Measurements from ENCODE around the gene TBC1D20.

The TBC1D20 gene

GRCh38 chr20:427849-428657 is 34.3 kb downstream of the TBC1D20 start:
- no peak for DNase-seq (ENCODE audit: low spot score)

DNA sequence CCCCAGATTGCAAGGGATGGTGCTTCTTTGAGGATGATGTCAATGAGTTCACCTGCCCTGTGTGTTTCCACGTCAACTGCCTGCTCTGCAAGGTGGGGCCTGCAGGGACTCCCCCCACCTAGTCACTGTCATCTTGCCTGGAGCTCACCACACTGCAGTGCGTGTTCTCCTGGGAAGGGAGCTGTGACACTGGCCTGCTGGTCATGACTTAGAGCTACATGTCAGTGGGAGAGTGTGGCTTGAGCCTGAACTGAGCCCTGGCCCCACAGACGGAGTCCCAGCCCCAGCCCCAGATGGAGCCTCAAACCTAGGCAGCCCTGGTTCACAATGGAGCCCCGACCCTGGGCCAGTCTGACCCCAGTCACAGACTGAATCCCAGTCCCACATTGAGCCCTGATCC is 34.9 kb downstream of the TBC1D20 start:
- peaks cover 19% of the 10 kb centered on the region for H3K4me1 Mint-ChIP-seq (ENCODE audit: low read depth)
- no peak for DNase-seq (ENCODE audit: low spot score)
- H3K9me3 Mint-ChIP-seq = no peaks in the 10 kb centered on the region
- H3K4me3 Mint-ChIP-seq = no peak overlapping the region
- H3K27me3 Mint-ChIP-seq (ENCODE audit: low read depth) = no peaks in the 10 kb centered on the region
- peaks cover 57% of the 10 kb centered on the region for H3K36me3 Mint-ChIP-seq (ENCODE audit: low read depth)
- H3K27ac Mint-ChIP-seq = no peak overlapping the region

More at GRCh38 chr20:427849-428657, 34.3 kb downstream of the TBC1D20 start:
- Mint-ChIP-seq H3K27me3 (ENCODE audit: low read depth) (no peaks in the 10 kb centered on the region), H3K9me3 (no peaks in the 10 kb centered on the region), H3K27ac (peak overlapping the region; percentile 11), H3K4me3 (no peak overlapping the region), H3K4me1 (ENCODE audit: low read depth) (peaks cover 21% of the 10 kb centered on the region), H3K36me3 (ENCODE audit: low read depth) (peaks cover 52% of the 10 kb centered on the region)

- Mint-ChIP-seq H3K27ac (no peak overlapping the region), H3K36me3 (ENCODE audit: low read depth) (peaks cover 62% of the 10 kb centered on the region), H3K9me3 (no peaks in the 10 kb centered on the region), H3K27me3 (ENCODE audit: low read depth) (no peaks in the 10 kb centered on the region), H3K4me3 (no peak overlapping the region), H3K4me1 (ENCODE audit: low read depth) (peaks cover 19% of the 10 kb centered on the region)
- DNase-seq (ENCODE audit: low spot score) = no peak
Measured at GRCh38 chr20:426566-426965, 35.8 kb downstream of the TBC1D20 start.

DNA sequence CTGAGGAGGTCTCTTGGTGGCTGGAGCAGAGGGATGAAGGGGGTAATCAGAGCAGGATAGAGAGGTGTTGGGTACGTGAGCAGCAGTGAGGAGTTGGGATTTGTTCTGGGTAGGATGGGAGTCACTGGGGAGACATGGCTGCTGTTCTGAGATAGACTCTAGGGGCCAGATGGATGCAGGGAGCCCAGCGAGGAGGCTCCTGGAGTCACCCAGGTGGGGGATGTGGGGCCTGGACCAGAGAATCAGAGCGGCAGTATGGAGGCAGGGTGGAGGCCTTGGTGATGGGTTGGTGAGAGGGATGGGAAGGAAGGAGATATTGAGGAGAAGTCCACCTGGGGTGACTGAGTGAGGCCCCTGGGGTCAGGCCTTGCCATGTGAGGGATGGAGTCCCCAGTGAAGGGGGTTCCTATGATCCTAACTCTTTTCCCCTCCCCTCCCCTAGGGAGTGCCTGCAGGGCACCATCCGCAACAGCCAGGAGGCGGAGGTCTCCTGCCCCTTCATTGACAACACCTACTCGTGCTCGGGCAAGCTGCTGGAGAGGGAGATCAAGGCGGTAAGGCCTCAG is 40.6 kb downstream of the TBC1D20 start:
- H3K27ac Mint-ChIP-seq = peak overlapping the region; percentile 3
- no peaks in the 10 kb centered on the region for H3K27me3 Mint-ChIP-seq (ENCODE audit: low read depth)
- no peak overlapping the region for H3K4me3 Mint-ChIP-seq
- no peaks in the 10 kb centered on the region for H3K9me3 Mint-ChIP-seq
- H3K4me1 Mint-ChIP-seq (ENCODE audit: low read depth) = peaks cover 18% of the 10 kb centered on the region
- no peak for DNase-seq (ENCODE audit: low spot score)
- peaks cover 49% of the 10 kb centered on the region for H3K36me3 Mint-ChIP-seq (ENCODE audit: low read depth)

DNA sequence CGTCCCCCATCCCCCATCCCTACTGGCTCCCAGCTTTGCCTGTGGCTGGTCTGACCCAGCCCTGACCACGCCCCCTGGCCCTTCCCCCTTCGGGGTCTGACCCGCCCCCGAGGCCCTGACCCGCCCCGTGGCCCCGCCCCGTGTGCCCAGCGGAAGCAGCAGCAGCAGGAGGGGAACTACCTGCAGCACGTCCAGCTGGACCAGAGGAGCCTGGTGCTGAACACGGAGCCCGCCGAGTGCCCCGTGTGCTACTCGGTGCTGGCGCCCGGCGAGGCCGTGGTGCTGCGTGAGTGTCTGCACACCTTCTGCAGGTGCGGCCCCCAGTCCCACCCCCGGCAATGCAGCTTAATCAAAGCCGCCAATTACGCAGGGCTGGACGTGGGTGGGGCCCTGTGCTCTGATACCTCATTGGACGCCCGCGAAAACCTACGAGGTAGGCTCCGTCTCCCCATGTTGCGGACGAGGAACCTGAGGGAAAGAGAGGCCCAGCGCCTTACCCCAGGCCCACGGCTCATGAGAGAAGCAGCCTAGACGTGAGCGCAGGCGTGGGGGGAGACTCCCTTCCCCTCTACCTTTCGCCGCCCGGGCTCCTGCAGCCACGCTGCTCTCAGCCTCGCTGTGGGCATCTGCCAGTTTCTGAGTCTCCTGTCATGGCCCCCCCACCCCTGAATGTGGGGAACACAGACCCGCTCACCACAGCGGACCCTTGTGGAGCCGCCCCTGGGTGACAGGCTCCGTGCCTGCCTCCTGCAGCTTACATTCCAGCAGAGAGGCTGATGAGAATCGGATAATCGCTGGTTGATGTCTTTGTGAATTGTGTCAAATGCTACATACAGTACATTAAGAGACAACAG is 41.4 kb downstream of the TBC1D20 start:
- H3K4me1 Mint-ChIP-seq (ENCODE audit: low read depth) = peaks cover 15% of the 10 kb centered on the region
- H3K9me3 Mint-ChIP-seq = no peaks in the 10 kb centered on the region
- H3K36me3 Mint-ChIP-seq (ENCODE audit: low read depth) = peaks cover 47% of the 10 kb centered on the region
- H3K27me3 Mint-ChIP-seq (ENCODE audit: low read depth) = no peaks in the 10 kb centered on the region
- H3K27ac Mint-ChIP-seq = peak overlapping the region; percentile 17
- DNase-seq (ENCODE audit: low spot score) = no peak
- no peak overlapping the region for H3K4me3 Mint-ChIP-seq

DNA sequence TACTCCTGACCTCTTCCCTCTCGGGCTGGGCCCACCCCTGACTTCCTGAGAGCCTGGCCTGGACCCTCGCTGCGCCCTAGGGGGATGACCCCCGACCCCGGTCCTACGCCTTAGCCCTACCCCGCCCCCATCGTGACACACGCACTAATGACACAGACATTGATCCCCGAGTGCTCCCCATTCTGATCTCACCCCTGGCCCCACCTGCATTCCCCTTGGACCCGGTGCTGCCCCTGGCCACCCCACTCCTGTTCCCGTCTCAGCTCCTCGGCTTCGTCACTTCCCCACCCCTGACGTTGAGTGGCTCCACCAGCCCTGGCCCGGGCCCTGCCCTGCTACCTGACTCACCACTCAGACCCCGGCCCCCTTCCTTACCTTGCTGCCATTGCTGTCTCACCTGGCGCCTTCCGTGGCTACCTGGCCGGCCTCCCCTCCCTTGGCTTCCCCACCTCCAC is 42.1 kb downstream of the TBC1D20 start:
- peaks cover 54% of the 10 kb centered on the region for H3K36me3 Mint-ChIP-seq (ENCODE audit: low read depth)
- DNase-seq (ENCODE audit: low spot score) = no peak
- H3K27me3 Mint-ChIP-seq (ENCODE audit: low read depth) = no peaks in the 10 kb centered on the region
- H3K27ac Mint-ChIP-seq = no peak overlapping the region
- H3K4me3 Mint-ChIP-seq = no peak overlapping the region
- no peaks in the 10 kb centered on the region for H3K9me3 Mint-ChIP-seq
- H3K4me1 Mint-ChIP-seq (ENCODE audit: low read depth) = peaks cover 15% of the 10 kb centered on the region

- Mint-ChIP-seq H3K27me3 (ENCODE audit: low read depth) (no peaks in the 10 kb centered on the region), H3K4me3 (no peak overlapping the region), H3K9me3 (no peaks in the 10 kb centered on the region), H3K27ac (no peak overlapping the region), H3K4me1 (ENCODE audit: low read depth) (peaks cover 10% of the 10 kb centered on the region), H3K36me3 (ENCODE audit: low read depth) (peaks cover 51% of the 10 kb centered on the region)
- no peak for DNase-seq (ENCODE audit: low spot score)
Measured at GRCh38 chr20:419556-420165, 42.7 kb downstream of the TBC1D20 start.

- no peak overlapping the region for H3K27ac Mint-ChIP-seq
- DNase-seq (ENCODE audit: low spot score) = no peak
- H3K27me3 Mint-ChIP-seq (ENCODE audit: low read depth) = no peaks in the 10 kb centered on the region
- H3K4me1 Mint-ChIP-seq (ENCODE audit: low read depth) = peaks cover 7% of the 10 kb centered on the region
- H3K9me3 Mint-ChIP-seq = no peaks in the 10 kb centered on the region
- H3K4me3 Mint-ChIP-seq = no peak overlapping the region
- H3K36me3 Mint-ChIP-seq (ENCODE audit: low read depth) = peaks cover 43% of the 10 kb centered on the region
Measured at GRCh38 chr20:418858-419365, 43.4 kb downstream of the TBC1D20 start.

- H3K36me3 Mint-ChIP-seq (ENCODE audit: low read depth) = peaks cover 46% of the 10 kb centered on the region
- H3K27ac Mint-ChIP-seq = no peak overlapping the region
- no peaks in the 10 kb centered on the region for H3K27me3 Mint-ChIP-seq (ENCODE audit: low read depth)
Measured at GRCh38 chr20:417801-418342, 44.5 kb downstream of the TBC1D20 start.

GRCh38 chr20:416950-417800 is 45.2 kb downstream of the TBC1D20 start:
- no peak for DNase-seq (ENCODE audit: low spot score)
- Mint-ChIP-seq H3K27ac (no peak overlapping the region), H3K27me3 (ENCODE audit: low read depth) (no peaks in the 10 kb centered on the region), H3K4me1 (ENCODE audit: low read depth) (peaks cover 15% of the 10 kb centered on the region), H3K36me3 (ENCODE audit: low read depth) (peaks cover 46% of the 10 kb centered on the region), H3K9me3 (no peaks in the 10 kb centered on the region), H3K4me3 (no peak overlapping the region)

More at GRCh38 chr20:417801-418342, 44.5 kb downstream of the TBC1D20 start:
- DNase-seq (ENCODE audit: low spot score) = no peak
- Mint-ChIP-seq H3K4me3 (no peak overlapping the region), H3K4me1 (ENCODE audit: low read depth) (peaks cover 12% of the 10 kb centered on the region), H3K9me3 (no peaks in the 10 kb centered on the region)

DNA sequence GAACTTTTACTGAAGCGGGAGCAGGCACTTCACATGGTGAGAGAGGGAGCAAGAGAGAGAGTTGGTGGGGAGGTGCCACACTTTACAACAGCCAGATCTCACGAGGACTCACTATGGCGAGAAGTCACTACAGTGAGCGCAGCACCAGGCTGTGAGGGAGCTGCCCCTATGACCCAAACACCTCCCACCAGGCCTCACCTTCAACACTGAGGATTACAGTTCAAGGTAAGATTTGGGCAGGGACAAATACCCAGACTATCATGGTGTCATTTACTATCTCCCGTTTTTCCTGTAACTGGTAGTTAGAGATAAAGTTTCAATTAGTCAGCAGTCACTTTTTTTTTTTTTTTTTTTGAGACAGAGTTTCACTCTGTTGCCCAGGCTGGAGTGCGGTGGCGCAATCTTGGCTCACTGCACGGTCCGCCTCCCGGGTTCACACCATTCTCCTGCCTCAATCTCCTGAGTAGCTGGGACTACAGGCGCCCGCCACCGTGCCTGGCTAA is 46.5 kb downstream of the TBC1D20 start:
- H3K4me3 Mint-ChIP-seq = no peak overlapping the region
- H3K36me3 Mint-ChIP-seq (ENCODE audit: low read depth) = peaks cover 47% of the 10 kb centered on the region
- no peak for DNase-seq (ENCODE audit: low spot score)
- no peaks in the 10 kb centered on the region for H3K27me3 Mint-ChIP-seq (ENCODE audit: low read depth)
- peaks cover 5% of the 10 kb centered on the region for H3K9me3 Mint-ChIP-seq
- peaks cover 19% of the 10 kb centered on the region for H3K4me1 Mint-ChIP-seq (ENCODE audit: low read depth)
- no peak overlapping the region for H3K27ac Mint-ChIP-seq

GRCh38 chr20:414161-414560 is 48.2 kb downstream of the TBC1D20 start:
- no peak for DNase-seq (ENCODE audit: low spot score)
- Mint-ChIP-seq H3K36me3 (ENCODE audit: low read depth) (peaks cover 58% of the 10 kb centered on the region), H3K4me3 (no peak overlapping the region), H3K27me3 (ENCODE audit: low read depth) (no peaks in the 10 kb centered on the region), H3K27ac (no peak overlapping the region), H3K9me3 (peaks cover 5% of the 10 kb centered on the region), H3K4me1 (ENCODE audit: low read depth) (peaks cover 34% of the 10 kb centered on the region)

All from T-helper 2 cell treated with Interferon-gamma antibody and Interleukin-4, amounts not matched to agents 5 μg/mL and 100 μg/mL, for 36 hours (primary cell).